GM21737 (cell line): ENCODE results near the gene SPINK5.

Experiments
- ATAC-seq: cut with Tn5 transposase; IDR thresholded peaks from one replicate; pipeline ENCODE4 v1.9.1; 2021; ENCODE audit warnings: mild to moderate bottlenecking, moderate library complexity; ENCODE audit not compliant: unreplicated experiment

SPINK5 gene

DNA sequence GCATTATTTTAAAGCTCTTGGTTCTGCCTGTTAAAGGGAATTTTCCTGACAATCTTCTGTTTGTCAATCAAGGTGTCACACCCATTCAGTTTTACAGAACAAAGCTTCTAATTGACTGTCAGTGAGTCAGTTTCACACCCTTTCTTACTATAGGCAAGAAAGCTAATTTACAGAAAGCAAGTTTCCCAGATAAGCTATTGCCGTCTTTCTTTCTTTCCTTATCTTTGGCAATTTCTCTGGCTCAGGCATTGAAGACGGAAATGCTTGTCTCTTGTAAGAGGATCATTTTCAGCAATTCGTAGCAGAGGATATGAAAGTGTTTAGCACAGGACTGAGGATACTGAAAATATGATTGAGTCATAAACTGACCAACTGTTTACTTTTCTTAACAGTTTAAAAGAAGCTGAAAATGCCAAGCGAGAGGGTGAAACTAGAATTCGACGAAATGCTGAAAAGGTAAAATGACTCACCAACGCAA lies 27.0 kb downstream of the SPINK5 start:
- no peak for ATAC-seq

DNA sequence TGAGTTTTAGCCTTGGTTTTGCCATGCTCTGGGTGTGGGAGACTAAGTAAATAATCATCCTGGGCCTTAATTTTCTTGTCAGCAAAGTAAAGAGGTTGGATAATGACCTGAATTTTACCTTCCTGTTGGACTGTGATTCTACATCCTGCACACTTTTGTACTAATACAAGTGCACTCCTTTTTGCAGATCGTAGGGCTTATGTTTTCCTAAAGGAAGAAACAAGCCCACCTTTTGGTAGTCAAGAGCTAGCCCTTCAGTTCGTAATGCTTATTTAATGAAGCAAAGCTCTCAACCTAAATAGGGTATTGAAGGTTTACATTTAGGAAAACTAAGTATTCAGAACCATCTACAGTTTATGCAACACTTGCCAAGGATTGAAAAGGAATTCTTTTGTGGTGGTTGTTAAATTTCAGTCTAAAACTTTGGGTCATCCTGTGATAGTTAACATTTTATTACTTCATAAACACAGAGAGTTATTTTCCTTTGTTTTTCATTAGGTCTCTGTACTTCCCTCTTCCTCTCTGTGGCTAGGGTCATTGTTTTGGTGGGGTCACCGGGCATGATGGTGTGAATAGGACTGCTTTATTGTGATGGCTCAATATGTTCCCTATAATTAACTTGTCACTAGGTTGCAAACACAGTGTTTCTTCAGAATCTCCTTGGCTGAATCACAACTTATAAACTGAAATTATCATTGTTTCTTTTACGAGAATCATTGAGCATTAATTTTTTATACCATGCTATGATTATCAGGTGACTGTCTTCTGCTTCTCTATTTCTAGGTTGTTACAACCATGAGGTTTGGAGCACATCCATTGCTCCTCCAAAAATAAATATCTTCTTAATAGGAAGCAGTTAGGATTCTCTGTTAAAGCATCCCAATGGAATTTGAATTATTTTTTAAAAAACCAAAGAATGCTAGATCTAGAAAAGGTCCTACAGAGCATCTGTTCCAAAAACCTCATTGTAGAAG lies 28.5 kb downstream of the SPINK5 start:
- no peak for ATAC-seq

DNA sequence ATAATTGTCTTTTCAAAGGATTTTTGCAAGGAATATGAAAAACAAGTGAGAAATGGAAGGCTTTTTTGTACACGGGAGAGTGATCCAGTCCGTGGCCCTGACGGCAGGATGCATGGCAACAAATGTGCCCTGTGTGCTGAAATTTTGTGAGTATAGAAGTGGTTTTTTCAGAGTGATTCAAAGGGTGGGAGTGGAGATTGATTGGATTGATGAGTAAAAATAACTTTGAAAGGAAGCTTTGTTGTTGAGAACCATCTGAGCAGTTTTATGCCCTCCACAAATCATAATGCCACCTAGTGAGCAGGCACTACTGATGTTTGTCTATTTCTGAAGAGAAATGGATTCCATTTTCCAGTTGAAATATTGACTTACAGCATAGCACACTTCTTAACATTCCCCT lies 30.6 kb downstream of the SPINK5 start:
- no peak for ATAC-seq

DNA sequence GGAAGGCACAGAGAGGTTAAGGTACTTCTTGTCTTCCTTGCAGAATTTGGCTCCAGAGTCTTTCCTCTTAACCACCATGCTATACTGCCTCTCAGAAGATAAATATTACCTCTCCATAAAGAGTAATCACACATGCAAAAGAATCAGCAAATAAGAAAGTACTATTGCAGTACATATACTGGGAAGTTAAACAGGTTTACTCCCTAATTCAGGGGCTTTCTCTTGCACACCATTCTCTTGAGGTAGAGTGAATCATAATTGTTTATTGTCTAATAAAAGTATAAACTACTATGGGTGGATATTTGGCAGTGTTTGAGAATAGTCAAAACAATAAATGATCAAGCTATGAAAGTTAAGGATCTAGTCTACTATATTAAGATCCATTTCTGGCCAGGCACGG lies 40.4 kb downstream of the SPINK5 start:
- no peak for ATAC-seq

DNA sequence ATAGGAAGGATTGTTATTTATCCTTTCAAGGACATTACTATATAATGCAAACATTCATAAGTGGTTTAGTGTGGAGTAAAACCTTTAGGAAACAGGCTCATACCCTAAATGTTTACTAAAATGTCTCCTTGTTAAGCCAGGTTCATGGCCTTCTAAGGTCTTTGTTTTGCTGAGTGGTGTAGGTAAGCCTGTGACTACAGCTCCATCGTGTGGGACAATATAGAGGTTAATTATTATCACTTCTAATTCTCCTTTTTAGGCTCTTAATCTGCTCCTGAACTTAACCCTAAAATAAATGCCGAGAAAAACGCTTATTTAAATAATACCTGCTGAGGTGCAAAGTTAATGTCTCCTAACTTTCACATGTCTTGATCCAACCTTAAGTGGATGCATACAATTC lies 43.8 kb downstream of the SPINK5 start:
- ATAC-seq, result no peak

DNA sequence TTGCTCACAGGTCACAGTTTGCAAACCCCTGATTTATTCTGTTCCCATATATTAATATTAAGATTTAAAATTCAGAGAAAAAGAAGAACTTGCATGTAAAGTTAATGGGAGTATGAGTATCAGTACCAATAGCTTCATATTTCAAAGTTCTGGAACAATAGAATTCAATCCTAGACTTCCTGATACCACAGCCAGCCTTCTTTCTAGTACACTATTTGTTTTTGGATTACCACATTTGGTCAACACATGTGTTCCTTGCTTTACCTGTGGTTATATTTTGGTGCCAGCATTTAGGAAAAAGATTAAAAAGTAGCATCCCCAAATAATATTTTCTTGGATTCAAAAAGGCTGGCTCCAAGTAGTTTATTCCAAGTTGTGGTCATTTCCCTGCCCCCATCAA lies 49.5 kb downstream of the SPINK5 start:
- no peak for ATAC-seq

DNA sequence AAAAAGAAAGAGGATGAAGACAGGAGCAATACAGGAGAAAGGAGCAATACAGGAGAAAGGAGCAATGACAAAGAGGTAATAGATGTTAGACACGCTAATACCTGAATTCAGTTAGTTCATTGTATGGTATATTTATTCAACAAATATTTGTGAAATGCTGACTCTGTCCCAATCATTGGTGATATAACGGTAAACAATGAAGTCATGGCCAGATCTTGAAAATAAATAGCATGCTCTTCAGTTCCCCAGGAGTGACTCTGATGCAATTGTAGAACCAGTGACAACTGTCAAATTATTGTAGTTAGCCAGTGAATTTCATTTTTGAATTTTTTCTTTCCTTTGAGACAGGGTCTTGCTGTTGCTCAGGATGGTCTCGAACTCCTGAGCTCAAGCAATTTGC lies 56.5 kb downstream of the SPINK5 start:
- ATAC-seq, result no peak

DNA sequence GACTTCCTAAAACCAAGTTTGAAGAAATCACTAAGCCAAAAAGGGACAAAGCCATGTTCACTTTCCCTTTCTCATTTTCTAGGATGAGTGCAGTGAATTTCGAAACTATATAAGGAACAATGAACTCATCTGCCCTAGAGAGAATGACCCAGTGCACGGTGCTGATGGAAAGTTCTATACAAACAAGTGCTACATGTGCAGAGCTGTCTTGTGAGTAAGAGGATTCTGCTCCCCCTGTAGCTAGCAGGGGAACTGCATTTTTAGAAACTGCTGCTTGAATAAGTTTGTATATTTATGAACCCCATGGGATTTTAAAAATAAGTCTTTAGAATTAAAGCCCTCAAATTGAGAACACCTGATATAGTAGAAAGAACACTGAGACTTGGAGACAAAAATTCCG lies 61.9 kb downstream of the SPINK5 start:
- no peak for ATAC-seq

DNA sequence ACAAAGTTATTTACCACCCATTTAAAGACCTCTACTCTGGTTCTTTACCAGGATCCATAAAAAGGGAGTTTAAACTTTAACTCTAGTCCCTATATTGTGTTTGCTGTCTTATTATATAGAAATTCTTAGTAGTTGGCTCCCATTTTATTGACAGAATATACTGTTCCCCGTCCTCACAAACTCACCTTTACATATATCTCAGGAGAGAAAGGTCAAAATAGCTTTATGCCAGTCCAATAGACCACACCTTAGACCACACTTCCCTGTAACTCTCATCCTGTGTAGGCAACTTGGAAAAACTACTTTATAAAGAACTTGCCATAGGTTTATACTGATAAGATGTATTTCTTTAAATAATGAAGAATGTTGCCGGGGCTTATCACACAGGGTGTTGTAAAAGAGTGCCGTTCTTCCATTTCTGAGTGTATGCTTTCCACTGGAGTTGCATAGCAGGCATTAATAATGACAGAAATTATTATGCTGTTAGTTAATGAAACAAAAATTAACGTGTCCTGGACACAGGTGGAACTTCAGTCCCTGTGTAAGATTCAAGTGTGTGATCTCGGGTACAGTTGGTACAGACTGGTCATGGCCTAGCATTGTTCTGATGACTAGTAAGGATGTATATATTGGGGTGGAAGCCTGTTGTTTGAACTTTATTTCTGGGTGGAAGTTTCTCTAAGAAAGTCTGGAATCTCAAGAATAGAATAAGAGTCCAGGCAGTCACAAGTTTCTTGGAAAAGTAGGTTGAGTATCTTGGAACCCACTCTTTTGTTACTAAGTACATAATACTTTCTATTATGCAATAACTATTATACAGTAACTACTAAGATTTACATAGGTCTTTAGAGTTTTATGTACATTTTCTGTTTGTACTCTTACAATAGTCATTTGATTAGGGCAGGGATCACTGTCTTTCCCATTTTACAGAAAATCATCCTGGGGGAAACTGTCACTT lies 71.6 kb downstream of the SPINK5 start:
- ATAC-seq, result no peak

DNA sequence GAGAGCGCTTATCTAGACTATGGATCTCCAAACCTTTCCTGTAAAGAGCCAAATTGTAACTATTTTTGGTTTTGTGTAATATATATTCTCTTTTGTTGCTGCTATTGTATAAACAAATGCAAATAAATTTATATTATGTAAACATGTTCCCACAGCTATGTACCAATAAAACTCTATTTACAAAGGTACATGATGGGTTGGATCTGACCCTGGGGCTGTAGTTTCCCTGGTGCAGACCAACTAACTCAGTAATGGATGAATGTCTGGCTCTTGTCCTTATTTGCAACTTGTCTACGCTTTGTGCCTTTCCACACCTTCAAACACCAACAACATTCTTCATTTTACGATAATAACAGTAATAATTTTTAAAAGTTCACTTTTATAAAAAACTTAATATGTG lies 77.1 kb downstream of the SPINK5 start:
- no peak for ATAC-seq

DNA sequence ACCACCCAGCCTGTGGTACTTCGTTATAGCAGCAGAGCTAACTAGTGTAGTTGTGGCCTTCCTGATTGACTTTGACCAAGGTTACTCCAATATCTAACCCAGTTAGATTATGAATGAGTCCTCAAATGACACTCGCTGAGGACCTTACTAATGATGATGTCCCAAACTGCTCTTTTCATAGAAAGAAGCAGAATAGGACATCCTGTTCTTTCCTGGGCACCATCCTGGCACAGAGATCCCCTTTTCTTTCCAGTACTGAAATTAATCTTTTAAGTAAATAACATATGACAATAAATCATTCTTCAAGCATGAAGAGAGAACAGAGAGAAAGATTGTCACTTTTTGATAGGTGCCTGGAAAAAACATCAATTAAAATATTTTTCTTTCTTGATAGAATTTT lies 77.9 kb downstream of the SPINK5 start:
- ATAC-seq, result no peak

DNA sequence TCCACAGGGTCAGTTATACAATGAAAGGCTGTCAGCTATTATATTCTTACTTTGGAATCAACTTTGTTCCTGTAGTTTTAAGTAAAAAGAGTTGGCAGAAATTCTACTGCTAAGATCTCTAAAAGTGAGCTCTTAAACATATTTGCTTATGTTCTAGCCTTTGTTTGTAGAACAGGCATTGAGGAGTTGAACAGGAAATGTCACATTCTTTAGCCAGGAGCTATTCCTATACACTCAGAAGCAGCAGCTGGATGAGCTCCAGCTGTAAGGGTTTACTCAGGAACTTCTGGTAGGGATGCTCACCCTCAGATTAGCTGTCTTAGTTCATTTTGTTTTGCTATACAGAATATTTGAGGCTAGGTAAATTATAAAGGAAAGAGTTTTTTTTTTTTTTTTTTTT lies 82.1 kb downstream of the SPINK5 start:
- ATAC-seq, result no peak

DNA sequence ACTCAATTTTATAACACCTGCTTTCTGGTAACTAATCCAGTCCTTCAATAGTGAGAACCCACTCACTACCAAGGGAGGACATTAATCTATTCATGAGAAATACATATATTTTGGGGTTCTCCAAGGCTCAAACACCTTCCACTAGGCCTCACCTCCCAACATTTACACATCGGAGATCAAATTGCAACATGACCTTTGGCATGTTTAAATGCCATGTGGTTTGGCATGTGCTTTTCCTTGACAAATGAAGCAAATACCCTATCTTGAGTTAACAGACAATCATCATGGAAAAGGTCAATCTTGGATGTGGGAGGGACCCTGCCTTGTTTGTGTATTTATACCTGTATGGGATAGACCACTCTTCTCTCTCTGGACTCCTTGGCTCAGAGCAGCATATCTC lies 82.7 kb downstream of the SPINK5 start:
- ATAC-seq, result no peak

DNA sequence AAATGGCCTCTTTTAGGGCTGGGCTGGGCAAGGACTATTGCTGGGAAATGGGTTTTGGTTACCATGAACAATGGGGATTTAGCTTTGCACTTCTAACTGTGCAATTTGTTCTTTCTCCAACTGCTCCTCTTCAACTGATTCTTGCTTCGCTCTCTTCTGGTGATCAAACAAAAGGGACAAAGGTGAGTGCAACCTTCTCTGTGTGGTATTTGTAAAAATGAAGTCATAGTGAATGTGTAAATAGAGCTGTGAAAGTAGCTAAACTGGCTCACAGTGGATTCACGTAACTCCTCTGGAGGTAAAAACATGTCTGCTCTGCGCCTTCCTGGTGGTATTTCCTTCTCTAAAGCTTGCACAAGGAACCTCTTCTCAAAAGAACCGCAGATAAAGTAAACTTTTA lies 83.6 kb downstream of the SPINK5 start:
- ATAC-seq, result no peak

DNA sequence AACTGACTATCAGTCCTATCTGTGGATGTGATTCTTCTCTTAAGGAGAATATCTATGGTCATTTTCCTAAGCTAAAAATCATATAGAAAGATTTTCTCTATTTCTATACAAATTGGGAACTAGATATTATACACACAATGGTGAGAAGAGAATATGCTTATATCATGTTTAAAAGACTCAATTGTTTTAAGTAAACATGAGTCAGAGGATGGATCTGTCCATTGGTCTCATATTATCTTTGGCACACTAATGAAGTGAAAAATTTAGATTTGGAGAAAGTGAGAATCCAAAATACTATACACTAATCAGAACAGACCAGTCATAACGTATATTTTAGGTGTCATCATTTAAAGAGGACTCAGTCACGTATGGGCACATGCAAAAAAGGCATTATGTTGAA lies 88.1 kb downstream of the SPINK5 start:
- ATAC-seq, result no peak

DNA sequence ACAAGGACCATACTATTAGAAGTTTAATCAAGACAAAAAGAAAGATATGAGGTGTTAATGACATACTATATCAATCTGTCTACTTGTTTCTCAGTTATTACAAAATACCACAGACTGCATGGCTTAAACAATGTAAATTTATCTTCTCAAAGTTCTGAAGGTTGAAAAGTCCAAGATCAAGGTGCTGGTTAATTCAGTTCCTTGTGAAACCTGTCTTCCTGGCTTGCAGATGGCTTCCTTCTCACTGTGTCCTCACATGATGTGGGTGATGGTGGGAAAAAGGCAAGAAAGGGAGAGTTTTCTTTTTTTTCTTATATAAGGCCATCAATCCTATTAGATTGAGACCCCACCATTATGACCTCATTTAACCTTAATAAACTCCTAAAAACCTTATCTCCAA lies 89.0 kb downstream of the SPINK5 start:
- ATAC-seq, result no peak

DNA sequence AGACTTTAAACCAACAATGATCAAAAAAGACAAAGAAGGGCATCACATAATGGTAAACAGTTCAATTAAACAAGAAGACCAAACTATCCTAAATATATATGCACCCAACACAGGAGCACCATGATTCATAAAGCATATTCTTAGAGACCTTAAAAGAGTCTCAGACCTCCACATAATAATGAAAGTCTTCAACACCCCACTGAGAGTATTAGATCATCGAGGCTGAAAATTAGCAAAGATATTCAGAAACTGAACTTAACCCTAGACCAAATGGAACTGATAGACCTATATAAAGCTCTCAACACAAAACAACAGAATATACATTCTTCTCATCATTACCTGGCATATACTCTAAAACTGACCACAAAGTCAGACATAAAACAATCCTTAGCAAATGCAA lies 92.8 kb downstream of the SPINK5 start:
- ATAC-seq, result no peak

DNA sequence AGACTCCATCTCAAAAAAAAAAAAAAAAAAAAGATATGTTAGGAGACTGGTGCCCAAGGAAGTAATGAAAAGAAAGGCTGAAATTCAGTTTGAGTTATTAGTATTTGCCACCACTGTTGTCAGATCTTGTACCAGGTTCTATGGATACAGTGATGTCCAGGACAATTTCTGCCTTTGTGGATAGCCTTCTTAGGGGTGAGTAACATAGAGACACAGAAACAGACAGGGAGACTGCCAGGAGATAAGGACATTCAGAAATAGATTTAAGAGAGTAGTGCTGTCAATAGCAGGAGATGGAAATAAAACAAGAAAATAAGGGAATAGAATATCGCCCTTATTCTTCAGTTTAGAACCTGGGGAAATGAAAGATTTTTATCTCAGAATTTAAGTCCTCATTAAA lies 98.3 kb downstream of the SPINK5 start:
- ATAC-seq, result no peak

DNA sequence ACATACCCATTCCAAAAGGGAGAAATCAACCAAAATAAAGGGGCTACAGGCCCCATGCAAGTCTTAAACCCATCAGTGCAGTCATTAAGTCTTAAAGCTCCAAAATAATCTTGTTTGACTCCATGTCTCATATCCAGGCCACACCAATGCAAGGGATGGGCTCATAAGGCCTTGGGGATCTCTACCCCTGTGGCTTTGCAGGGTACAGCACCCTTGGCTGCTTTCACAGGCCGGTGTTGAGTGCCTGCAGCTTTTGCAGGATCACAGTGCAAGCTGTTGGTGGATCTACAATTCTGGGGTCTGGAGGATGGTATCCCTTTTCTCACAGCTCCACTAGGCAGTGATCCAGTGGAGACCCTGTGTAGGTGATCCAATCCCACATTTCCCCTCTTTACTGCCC lies 99.6 kb downstream of the SPINK5 start:
- no peak for ATAC-seq

DNA sequence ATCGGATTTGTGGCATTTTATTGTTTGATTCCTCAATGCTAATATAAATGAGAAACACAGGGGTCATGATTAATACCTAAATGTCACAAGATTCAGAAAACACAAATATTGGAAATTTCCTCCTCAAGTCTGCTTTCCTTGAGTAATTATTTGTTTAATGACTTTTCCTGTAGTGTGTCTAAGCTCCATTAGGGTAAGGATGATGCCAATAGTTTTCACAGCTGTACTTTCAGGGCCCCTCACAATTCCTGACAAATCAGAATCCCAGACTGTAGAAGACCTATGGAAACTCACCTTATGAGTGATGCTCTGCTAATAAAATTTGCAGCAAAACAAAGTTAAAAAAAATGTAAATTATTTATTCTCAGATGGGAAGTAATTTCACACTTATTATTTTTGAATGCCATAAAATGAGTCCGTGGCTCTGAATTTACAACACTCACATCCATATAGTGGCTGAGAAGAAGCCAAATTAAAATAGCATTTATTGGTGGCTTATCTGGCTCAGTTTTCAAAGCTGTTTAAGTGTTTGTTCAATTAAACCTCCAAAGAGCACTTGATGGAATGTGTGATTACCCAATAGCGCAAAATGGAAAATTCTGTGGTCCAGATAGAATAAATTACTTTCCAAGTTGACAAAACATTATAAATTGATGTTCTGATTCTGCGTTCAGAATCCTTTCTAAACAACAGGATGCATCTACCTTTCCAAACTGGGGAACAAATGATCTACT lies 102.9 kb downstream of the SPINK5 start:
- no peak for ATAC-seq

DNA sequence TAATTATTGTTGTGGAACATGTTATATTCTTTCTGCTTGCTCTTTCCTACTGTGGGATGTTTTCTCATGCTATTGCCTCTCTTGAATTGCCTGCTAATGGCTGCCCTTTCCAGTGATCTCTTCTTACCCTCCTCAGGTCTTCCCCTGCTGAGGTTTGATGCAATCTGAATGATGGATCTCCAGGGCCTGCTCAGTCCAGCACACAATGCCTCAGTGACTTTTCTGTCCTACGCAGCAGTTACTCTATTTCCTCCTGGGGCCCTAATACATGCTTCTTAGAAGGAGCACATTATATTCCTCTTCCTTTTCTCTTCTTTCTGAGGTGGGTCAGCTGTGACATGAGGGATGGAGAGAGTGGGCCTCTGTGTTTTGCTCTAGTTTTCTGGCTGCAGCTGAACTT lies 104.5 kb downstream of the SPINK5 start, which contains the start of gene SPINK14:
SPINK14 (plus strand) TSS at position 301 of the 400 bp plus-strand sequence. CDS start 1,187 bp downstream, outside the sequence.
- no peak for ATAC-seq
